Osteoblast (primary cell): ENCODE data around the gene DLG5. TPM values are rescaled to one million over a fixed set of nuclear protein-coding genes. Genes with fewer than 3 reads are reported as not detected.

Source experiments
- DNase-seq: peaks from one replicate; pipeline ENCODE4 v3.0.0; 2011; ENCODE audit warnings: low spot score, mixed read lengths; ENCODE audit not compliant: insufficient read length; ENCODE audit errors: missing footprints
- H2AFZ ChIP-seq: 2 replicates; pipeline ENCODE4 v1.6.0; 2011; ENCODE audit warnings: mild to moderate bottlenecking, low read length
- H3K27ac ChIP-seq: 2 replicates; pipeline ENCODE4 v1.5.1; 2011; ENCODE audit warnings: mild to moderate bottlenecking, low read depth, low read length, moderate library complexity
- H3K27me3 ChIP-seq: 2 replicates; pipeline ENCODE4 v1.6.0; 2012; ENCODE audit warnings: mild to moderate bottlenecking, control low read depth, inconsistent platforms, low read length, moderate library complexity; ENCODE audit not compliant: insufficient read depth
- H3K36me3 ChIP-seq: 2 replicates; pipeline ENCODE4 v1.5.1; 2011; ENCODE audit warnings: mild to moderate bottlenecking, low read length, control low read depth, moderate library complexity; ENCODE audit not compliant: insufficient read depth
- H3K4me1 ChIP-seq: 2 replicates; pipeline ENCODE4 v1.5.1; 2011; ENCODE audit warnings: mild to moderate bottlenecking, low read length, control low read depth, moderate library complexity; ENCODE audit not compliant: insufficient read depth
- H3K4me2 ChIP-seq: 2 replicates; pipeline ENCODE4 v1.6.0; 2011; ENCODE audit warnings: mild to moderate bottlenecking, low read length; ENCODE audit not compliant: insufficient read depth
- H3K4me3 ChIP-seq: fragments of 200-600 bp; sonication (generic); 3 replicates; pipeline ENCODE4 v1.5.1; 2012; ENCODE audit warnings: mild to moderate bottlenecking, low read length, inconsistent platforms; ENCODE audit not compliant: insufficient read depth
- H3K79me2 ChIP-seq: 2 replicates; pipeline ENCODE4 v1.6.0; 2012; ENCODE audit warnings: mild to moderate bottlenecking, low read length, control low read depth, inconsistent platforms; ENCODE audit not compliant: insufficient read depth
- H3K9me3 ChIP-seq: 2 replicates; pipeline ENCODE4 v1.5.1; 2011; ENCODE audit warnings: low read depth, low read length, control low read depth
- H4K20me1 ChIP-seq: 2 replicates; pipeline ENCODE4 v1.6.0; 2012; ENCODE audit warnings: mild to moderate bottlenecking, low read length, control low read depth; ENCODE audit not compliant: insufficient read depth
- CTCF ChIP-seq: IDR thresholded peaks from 2 replicates; pipeline ENCODE4 v1.5.1; 2011; ENCODE audit warnings: mild to moderate bottlenecking, low read depth, low read length, moderate library complexity; ENCODE audit errors: extremely low read depth
- total RNA-seq: library from RNA; depleted of rRNA; stranded (reverse); fragments of >200 nt; gene quantifications from 2 replicates; pipeline ENCODE4 v1.2.3, GENCODE V29; 2012

Gene DLG5
- total RNA-seq, 1 donor = 51.4 TPM

GRCh38 chr10:77820349-77820748 lies 106.2 kb downstream of the DLG5 start:
- Histone ChIP-seq H4K20me1 (no peaks in the 10 kb centered on the region), H3K4me2 (no peak overlapping the region), H3K36me3 (peaks cover 49% of the 10 kb centered on the region), H3K4me3 (no peak overlapping the region), H3K27me3 (no peaks in the 10 kb centered on the region), H3K79me2 (no peaks in the 10 kb centered on the region), H3K9me3 (no peaks in the 10 kb centered on the region), H2AFZ (no peak overlapping the region), H3K27ac (no peak overlapping the region), H3K4me1 (no peaks in the 10 kb centered on the region)
- TF ChIP-seq CTCF = no peak
- peak; percentile 27 for DNase-seq

GRCh38 chr10:77819210-77820112 lies 107.1 kb downstream of the DLG5 start:
- no peaks in the 10 kb centered on the region for H3K79me2 ChIP-seq
- no peak overlapping the region for H3K4me3 ChIP-seq
- peaks cover 49% of the 10 kb centered on the region for H3K36me3 ChIP-seq
- H4K20me1 ChIP-seq = no peaks in the 10 kb centered on the region
- H3K27ac ChIP-seq = no peak overlapping the region
- TF ChIP-seq CTCF = no peak
- H3K9me3 ChIP-seq = no peaks in the 10 kb centered on the region
- no peaks in the 10 kb centered on the region for H3K27me3 ChIP-seq
- H3K4me2 ChIP-seq = no peak overlapping the region
- H3K4me1 ChIP-seq = no peaks in the 10 kb centered on the region
- DNase-seq = peak; percentile 78
- H2AFZ ChIP-seq = no peak overlapping the region

GRCh38 chr10:77818378-77818777 lies 108.2 kb downstream of the DLG5 start:
- H3K36me3 ChIP-seq = peaks cover 49% of the 10 kb centered on the region
- no peak overlapping the region for H3K4me2 ChIP-seq
- H3K27me3 ChIP-seq = no peaks in the 10 kb centered on the region
- no peaks in the 10 kb centered on the region for H4K20me1 ChIP-seq
- H3K4me1 ChIP-seq = no peaks in the 10 kb centered on the region
- H2AFZ ChIP-seq = no peak overlapping the region
- no peaks in the 10 kb centered on the region for H3K79me2 ChIP-seq
- no peaks in the 10 kb centered on the region for H3K9me3 ChIP-seq
- peak; percentile 66 for DNase-seq
- no peak for TF ChIP-seq CTCF
- no peak overlapping the region for H3K27ac ChIP-seq
- no peak overlapping the region for H3K4me3 ChIP-seq

GRCh38 chr10:77817541-77817940 lies 109.0 kb downstream of the DLG5 start:
- DNase-seq = peak; percentile 45
- H3K79me2 ChIP-seq = no peaks in the 10 kb centered on the region
- H3K4me3 ChIP-seq = no peak overlapping the region
- H3K4me1 ChIP-seq = no peaks in the 10 kb centered on the region
- H2AFZ ChIP-seq = no peak overlapping the region
- H3K36me3 ChIP-seq = peaks cover 52% of the 10 kb centered on the region
- H3K27me3 ChIP-seq = no peaks in the 10 kb centered on the region
- TF ChIP-seq CTCF = no peak
- H3K27ac ChIP-seq = no peak overlapping the region
- H4K20me1 ChIP-seq = no peaks in the 10 kb centered on the region
- H3K9me3 ChIP-seq = no peaks in the 10 kb centered on the region
- no peak overlapping the region for H3K4me2 ChIP-seq
